ENCODE results near the gene FOXP1. TPM values are rescaled to one million over a fixed set of nuclear protein-coding genes. Genes with fewer than 3 reads are reported as not detected.

Gene FOXP1
- total RNA-seq, result 100 to 1,000 TPM; 178 TPM

DNA sequence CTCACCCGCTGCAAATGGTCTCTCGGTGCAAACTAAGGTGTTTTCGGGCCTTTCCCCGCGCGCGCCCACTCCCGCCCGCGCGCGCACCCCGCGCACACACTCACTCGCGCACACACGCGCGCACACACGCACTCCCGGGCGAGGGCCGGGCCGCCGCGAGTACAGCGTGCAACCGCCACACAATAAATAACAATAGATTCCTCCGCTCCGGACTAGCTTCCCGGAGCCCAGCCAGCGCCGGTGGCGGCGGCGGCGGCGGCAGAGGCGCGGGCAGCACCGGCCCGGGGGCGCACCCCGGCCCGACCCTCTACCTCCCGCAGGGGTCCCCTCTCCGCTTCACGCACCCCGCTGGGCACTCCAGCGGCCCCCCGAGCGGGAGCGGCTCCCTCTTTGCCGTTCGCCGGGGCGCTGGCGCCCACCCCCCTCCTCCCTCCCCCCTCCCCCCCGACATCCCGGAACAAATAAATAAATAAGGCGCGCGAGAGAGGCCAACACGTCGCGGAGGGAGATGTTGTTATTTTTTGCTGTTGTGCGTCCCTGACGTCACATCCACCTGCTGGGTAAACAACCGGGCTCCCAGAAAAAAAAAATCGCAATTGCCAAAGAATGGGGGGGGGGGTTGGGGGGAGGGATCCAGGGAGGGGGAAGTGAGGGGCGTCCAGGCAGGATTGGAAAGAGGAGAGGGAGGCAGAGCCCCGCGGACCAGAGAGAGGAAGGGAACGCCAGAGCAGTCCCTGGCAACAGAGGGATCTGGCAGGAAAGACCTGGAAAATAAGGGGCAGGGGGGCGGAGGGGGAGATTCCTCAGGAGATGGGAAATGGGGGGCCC, at the start of gene FOXP1:
TSS of gene FOXP1 (minus strand) at position 163 of the 828 bp plus-strand sequence. CDS start 385,347 bp downstream, outside the sequence.
- H3K27ac Mint-ChIP-seq, result peak within 1 kb of the TSS; percentile 99
- peak within 1 kb of the TSS; percentile 98 for H3K4me3 Mint-ChIP-seq
- POLR2A ChIA-PET, result interaction anchor here (0.7 to 2.9 kb wide), 18 partner anchors 10 to 519 kb away, joined by 3 to 21 read pairs (median 4); no protein-coding TSS in a partner anchor
- DNase-seq (peak; percentile 78), ATAC-seq (ENCODE audit: low read depth) (peak; percentile 48)
- no peaks in the 10 kb centered on the region for H3K36me3 Mint-ChIP-seq
- H3K9me3 Mint-ChIP-seq, result no peaks in the 10 kb centered on the region
- H3K4me1 Mint-ChIP-seq, result peaks cover 35% of the 10 kb centered on the region
- H3K27me3 Mint-ChIP-seq, result no peaks in the 10 kb centered on the region

DNA sequence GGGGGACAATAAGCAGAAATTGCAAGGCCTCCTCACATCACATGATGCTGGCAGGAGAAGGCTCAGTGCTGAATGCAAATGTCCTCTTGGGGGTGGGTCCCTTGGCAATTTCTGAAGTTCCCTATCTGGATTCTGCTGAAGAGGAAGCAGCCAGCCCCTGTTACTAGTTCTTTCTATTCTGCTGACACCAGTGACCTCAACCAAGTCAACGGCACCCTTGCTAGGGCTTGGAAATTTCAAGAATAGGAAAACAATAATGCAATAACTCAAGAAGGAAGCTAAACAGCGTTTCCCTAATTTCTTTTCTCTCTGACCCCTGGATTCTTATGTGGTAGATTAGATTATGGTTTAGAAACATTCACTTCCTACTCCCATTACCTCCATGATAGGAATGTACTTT, 46.2 kb upstream of the FOXP1 start:
- H3K4me3 Mint-ChIP-seq, result no peak overlapping the region
- DNase-seq (no peak), ATAC-seq (ENCODE audit: low read depth) (no peak)
- POLR2A ChIA-PET, result no interaction called here
- H3K4me1 Mint-ChIP-seq, result peaks cover 3% of the 10 kb centered on the region
- peaks cover 3% of the 10 kb centered on the region for H3K36me3 Mint-ChIP-seq
- no peak overlapping the region for H3K27ac Mint-ChIP-seq
- H3K27me3 Mint-ChIP-seq, result no peaks in the 10 kb centered on the region
- peaks cover 3% of the 10 kb centered on the region for H3K9me3 Mint-ChIP-seq

- DNase-seq (no peak), ATAC-seq (ENCODE audit: low read depth) (no peak)
- peaks cover 3% of the 10 kb centered on the region for H3K4me1 Mint-ChIP-seq
- no peaks in the 10 kb centered on the region for H3K27me3 Mint-ChIP-seq
- no peak overlapping the region for H3K27ac Mint-ChIP-seq
- H3K36me3 Mint-ChIP-seq, result peaks cover 3% of the 10 kb centered on the region
- no peak overlapping the region for H3K4me3 Mint-ChIP-seq
- H3K9me3 Mint-ChIP-seq, result peaks cover 3% of the 10 kb centered on the region
- POLR2A ChIA-PET, result no interaction called here
Measured at GRCh38 chr3:71629289-71629688, 45.8 kb upstream of the FOXP1 start.

- ATAC-seq (ENCODE audit: low read depth) (no peak), DNase-seq (no peak)
- POLR2A ChIA-PET, result no interaction called here
- Mint-ChIP-seq H3K36me3 (peaks cover 3% of the 10 kb centered on the region), H3K27me3 (no peaks in the 10 kb centered on the region), H3K4me3 (no peak overlapping the region), H3K9me3 (peaks cover 3% of the 10 kb centered on the region), H3K4me1 (peaks cover 3% of the 10 kb centered on the region), H3K27ac (no peak overlapping the region)
Measured at GRCh38 chr3:71628522-71628921, 45.0 kb upstream of the FOXP1 start.

DNA sequence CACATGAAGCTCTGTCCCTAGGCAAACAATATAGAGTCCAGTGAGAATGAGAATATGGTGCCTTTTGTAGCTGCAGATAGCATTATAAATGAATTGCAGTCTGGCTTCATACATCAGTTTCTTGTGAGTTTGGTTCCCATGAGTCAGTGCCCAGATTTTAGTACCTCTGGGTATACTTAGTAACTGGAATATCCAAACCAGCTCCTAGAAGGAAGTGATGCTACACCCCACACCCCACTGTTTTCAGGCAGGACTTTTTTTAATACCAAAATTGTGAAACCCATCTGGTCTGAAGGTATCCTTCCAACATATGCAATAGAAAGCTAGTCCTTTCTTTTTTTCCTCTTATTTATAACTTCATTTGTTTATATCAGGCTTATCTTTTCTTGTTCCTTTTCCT, 42.1 kb upstream of the FOXP1 start:
- Mint-ChIP-seq H3K27ac (no peak overlapping the region), H3K9me3 (peaks cover 3% of the 10 kb centered on the region), H3K4me3 (no peak overlapping the region), H3K36me3 (peaks cover 3% of the 10 kb centered on the region), H3K4me1 (peaks cover 3% of the 10 kb centered on the region), H3K27me3 (no peaks in the 10 kb centered on the region)
- POLR2A ChIA-PET, result no interaction called here
- no peak for DNase-seq
- ATAC-seq (ENCODE audit: low read depth), result no peak

- peaks cover 3% of the 10 kb centered on the region for H3K9me3 Mint-ChIP-seq
- peaks cover 5% of the 10 kb centered on the region for H3K4me1 Mint-ChIP-seq
- DNase-seq (no peak), ATAC-seq (ENCODE audit: low read depth) (no peak)
- H3K27ac Mint-ChIP-seq, result no peak overlapping the region
- POLR2A ChIA-PET, result no interaction called here
- no peak overlapping the region for H3K4me3 Mint-ChIP-seq
- no peaks in the 10 kb centered on the region for H3K27me3 Mint-ChIP-seq
- peaks cover 7% of the 10 kb centered on the region for H3K36me3 Mint-ChIP-seq
Measured at GRCh38 chr3:71621825-71622537, 38.5 kb upstream of the FOXP1 start.

DNA sequence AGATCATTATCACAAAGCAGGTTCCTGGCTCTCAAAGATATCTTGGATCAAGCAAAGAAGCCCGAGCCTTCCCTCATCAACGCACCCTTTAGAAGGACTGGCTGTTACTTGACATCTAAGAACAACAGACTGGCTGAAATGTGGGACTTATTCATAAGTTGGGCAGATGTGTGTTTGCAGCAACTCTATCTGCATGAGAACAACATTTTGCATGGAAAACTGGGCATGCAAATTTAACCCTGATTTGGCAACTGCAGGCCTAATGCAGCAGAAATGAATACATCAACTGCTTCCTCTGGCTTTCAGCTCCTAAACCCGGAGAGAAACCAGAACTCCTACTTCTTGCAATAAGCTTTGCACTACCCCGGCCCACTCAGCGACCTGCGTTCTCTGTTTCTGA, 35.0 kb upstream of the FOXP1 start:
- DNase-seq, result no peak
- Mint-ChIP-seq H3K9me3 (peaks cover 2% of the 10 kb centered on the region), H3K36me3 (peaks cover 11% of the 10 kb centered on the region), H3K4me3 (no peak overlapping the region), H3K27me3 (no peaks in the 10 kb centered on the region), H3K4me1 (peaks cover 10% of the 10 kb centered on the region), H3K27ac (no peak overlapping the region)
- POLR2A ChIA-PET, result no interaction called here
- ATAC-seq (ENCODE audit: low read depth), result no peak

GRCh38 chr3:71616571-71617021, 33.1 kb upstream of the FOXP1 start:
- H3K4me1 Mint-ChIP-seq, result peaks cover 10% of the 10 kb centered on the region

GRCh38 chr3:71614869-71615268, 31.3 kb upstream of the FOXP1 start:
- POLR2A ChIA-PET, result no interaction called here
- DNase-seq (no peak), ATAC-seq (ENCODE audit: low read depth) (no peak)
- Mint-ChIP-seq H3K27me3 (no peaks in the 10 kb centered on the region), H3K4me1 (peaks cover 10% of the 10 kb centered on the region), H3K4me3 (no peak overlapping the region), H3K36me3 (peaks cover 14% of the 10 kb centered on the region), H3K9me3 (peaks cover 6% of the 10 kb centered on the region), H3K27ac (no peak overlapping the region)

More at GRCh38 chr3:71616571-71617021, 33.1 kb upstream of the FOXP1 start:
- peaks cover 11% of the 10 kb centered on the region for H3K36me3 Mint-ChIP-seq
- H3K4me3 Mint-ChIP-seq, result no peak overlapping the region
- peak overlapping the region; percentile 49 for H3K27ac Mint-ChIP-seq
- ATAC-seq (ENCODE audit: low read depth) (no peak), DNase-seq (no peak)
- no peaks in the 10 kb centered on the region for H3K27me3 Mint-ChIP-seq
- H3K9me3 Mint-ChIP-seq, result peaks cover 2% of the 10 kb centered on the region
- POLR2A ChIA-PET, result no interaction called here

DNA sequence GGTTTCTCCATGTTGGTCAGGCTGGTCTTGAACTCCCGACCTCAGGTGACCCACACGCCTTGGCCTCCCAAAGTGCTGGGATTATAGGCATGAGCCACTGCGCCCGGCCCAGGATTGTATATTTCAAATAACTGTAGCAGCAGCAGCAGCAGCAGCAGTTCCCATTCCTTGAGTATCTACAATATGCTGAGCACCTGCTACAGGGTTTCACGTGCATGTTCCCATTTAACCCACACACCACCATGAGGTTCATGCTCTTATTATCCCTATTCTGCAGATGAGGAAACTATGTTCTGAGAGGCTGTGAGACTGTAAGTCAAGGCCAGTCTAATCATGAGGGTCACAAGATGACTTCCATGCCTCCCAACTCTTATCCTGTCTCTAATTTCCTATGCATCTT, 30.9 kb upstream of the FOXP1 start:
- Mint-ChIP-seq H3K9me3 (peaks cover 6% of the 10 kb centered on the region), H3K27ac (no peak overlapping the region), H3K36me3 (peaks cover 14% of the 10 kb centered on the region), H3K4me3 (no peak overlapping the region), H3K27me3 (no peaks in the 10 kb centered on the region), H3K4me1 (peaks cover 10% of the 10 kb centered on the region)
- POLR2A ChIA-PET, result no interaction called here
- DNase-seq (no peak), ATAC-seq (ENCODE audit: low read depth) (no peak)

- H3K27ac Mint-ChIP-seq, result no peak overlapping the region
- H3K9me3 Mint-ChIP-seq, result peaks cover 14% of the 10 kb centered on the region
- DNase-seq, result no peak
- ATAC-seq (ENCODE audit: low read depth), result no peak
- peaks cover 9% of the 10 kb centered on the region for H3K36me3 Mint-ChIP-seq
- H3K4me1 Mint-ChIP-seq, result peaks cover 2% of the 10 kb centered on the region
- peaks cover 3% of the 10 kb centered on the region for H3K27me3 Mint-ChIP-seq
- no peak overlapping the region for H3K4me3 Mint-ChIP-seq
- POLR2A ChIA-PET, result no interaction called here
Measured at GRCh38 chr3:71611099-71611498, 27.6 kb upstream of the FOXP1 start.

- Mint-ChIP-seq H3K4me3 (no peak overlapping the region), H3K9me3 (peaks cover 12% of the 10 kb centered on the region), H3K4me1 (no peaks in the 10 kb centered on the region), H3K36me3 (peaks cover 10% of the 10 kb centered on the region), H3K27me3 (peaks cover 3% of the 10 kb centered on the region), H3K27ac (no peak overlapping the region)
- no peak for ATAC-seq (ENCODE audit: low read depth)
- DNase-seq, result no peak
- POLR2A ChIA-PET, result interaction anchor here (0.6 kb wide), 1 partner anchor 292 kb away, joined by 3 read pairs; no protein-coding TSS in a partner anchor
Measured at GRCh38 chr3:71607364-71607763, 23.8 kb upstream of the FOXP1 start.

- Mint-ChIP-seq H3K4me1 (no peaks in the 10 kb centered on the region), H3K9me3 (peaks cover 16% of the 10 kb centered on the region), H3K4me3 (no peak overlapping the region), H3K27me3 (peaks cover 3% of the 10 kb centered on the region), H3K27ac (no peak overlapping the region), H3K36me3 (peaks cover 14% of the 10 kb centered on the region)
- ATAC-seq (ENCODE audit: low read depth), result no peak
- POLR2A ChIA-PET, result no interaction called here
- DNase-seq, result no peak
Measured at GRCh38 chr3:71606582-71606981, 23.1 kb upstream of the FOXP1 start.

DNA sequence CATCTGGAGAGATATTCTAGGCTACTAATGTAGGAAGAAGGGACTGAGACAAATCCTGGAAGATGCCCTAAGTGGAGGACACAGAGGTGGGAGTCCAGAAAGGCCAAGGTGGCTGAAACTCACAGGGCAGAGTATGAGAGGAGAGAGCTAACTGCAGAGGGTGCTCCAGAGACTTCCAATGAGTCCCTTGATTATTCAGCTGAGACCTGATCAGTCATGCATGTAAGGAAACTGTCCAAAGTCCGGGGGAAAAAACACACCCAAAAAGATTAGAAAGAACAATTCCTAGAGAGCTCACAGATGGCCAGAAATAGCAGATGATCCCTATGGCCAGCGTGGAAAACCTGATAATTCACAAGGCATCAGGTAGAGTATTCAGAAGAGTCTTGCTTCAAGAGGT, 18.7 kb upstream of the FOXP1 start:
- POLR2A ChIA-PET, result no interaction called here
- ATAC-seq (ENCODE audit: low read depth), result no peak
- peaks cover 8% of the 10 kb centered on the region for H3K9me3 Mint-ChIP-seq

More for the DNA sequence above, 18.7 kb upstream of the FOXP1 start:
- H3K36me3 Mint-ChIP-seq, result peaks cover 10% of the 10 kb centered on the region
- DNase-seq, result no peak
- H3K4me3 Mint-ChIP-seq, result no peak overlapping the region
- no peaks in the 10 kb centered on the region for H3K27me3 Mint-ChIP-seq
- H3K27ac Mint-ChIP-seq, result no peak overlapping the region
- no peaks in the 10 kb centered on the region for H3K4me1 Mint-ChIP-seq
